ENCODE data around the gene DNAH12.
A peak's percentile ranks its signal among the peaks of the same experiment; 100 is the strongest.

Gene DNAH12

GRCh38 chr3:57544181-57545125, at the start of gene DNAH12:
Gene DNAH12 (minus strand): TSS chr3:57544344. CDS start chr3:57542870, 1,474 bp downstream.
- TF ChIP-seq, protein P1, sequence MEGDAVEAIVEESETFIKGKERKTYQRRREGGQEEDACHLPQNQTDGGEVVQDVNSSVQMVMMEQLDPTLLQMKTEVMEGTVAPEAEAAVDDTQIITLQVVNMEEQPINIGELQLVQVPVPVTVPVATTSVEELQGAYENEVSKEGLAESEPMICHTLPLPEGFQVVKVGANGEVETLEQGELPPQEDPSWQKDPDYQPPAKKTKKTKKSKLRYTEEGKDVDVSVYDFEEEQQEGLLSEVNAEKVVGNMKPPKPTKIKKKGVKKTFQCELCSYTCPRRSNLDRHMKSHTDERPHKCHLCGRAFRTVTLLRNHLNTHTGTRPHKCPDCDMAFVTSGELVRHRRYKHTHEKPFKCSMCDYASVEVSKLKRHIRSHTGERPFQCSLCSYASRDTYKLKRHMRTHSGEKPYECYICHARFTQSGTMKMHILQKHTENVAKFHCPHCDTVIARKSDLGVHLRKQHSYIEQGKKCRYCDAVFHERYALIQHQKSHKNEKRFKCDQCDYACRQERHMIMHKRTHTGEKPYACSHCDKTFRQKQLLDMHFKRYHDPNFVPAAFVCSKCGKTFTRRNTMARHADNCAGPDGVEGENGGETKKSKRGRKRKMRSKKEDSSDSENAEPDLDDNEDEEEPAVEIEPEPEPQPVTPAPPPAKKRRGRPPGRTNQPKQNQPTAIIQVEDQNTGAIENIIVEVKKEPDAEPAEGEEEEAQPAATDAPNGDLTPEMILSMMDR (IDR thresholded peaks at IDR 0.05), result no peak

- TF ChIP-seq, protein P1 (IDR thresholded peaks at IDR 0.05), result no peak
Observed at GRCh38 chr3:57592306-57592705, 48.2 kb upstream of the DNAH12 start.

DNA sequence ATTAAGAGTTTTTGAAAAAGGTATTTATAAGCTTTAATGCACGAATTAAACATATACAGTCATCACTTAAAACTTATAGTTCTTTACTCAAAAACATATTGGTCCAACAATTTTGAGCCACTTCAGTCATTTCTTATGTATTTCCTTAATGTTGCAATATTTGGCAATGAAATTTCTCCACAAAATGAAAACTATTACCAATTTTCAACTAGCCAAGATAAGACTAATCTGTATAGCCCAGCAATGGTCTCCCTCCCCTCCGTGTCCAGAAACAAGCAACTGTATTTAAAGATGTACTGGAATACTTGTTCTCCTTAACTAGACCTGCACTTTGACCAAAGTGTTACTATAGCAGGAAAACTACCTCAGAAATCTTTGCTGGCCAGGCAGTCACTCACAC, 43.8 kb upstream of the DNAH12 start:
- TF ChIP-seq, protein P1 (IDR thresholded peaks at IDR 0.05), result no peak

- TF ChIP-seq, protein P1 (IDR thresholded peaks at IDR 0.05), result no peak
Observed at GRCh38 chr3:57586778-57587177, 42.6 kb upstream of the DNAH12 start.

- TF ChIP-seq, protein P1 (IDR thresholded peaks at IDR 0.05), result no peak
Observed at GRCh38 chr3:57583544-57583943, 39.4 kb upstream of the DNAH12 start.

DNA sequence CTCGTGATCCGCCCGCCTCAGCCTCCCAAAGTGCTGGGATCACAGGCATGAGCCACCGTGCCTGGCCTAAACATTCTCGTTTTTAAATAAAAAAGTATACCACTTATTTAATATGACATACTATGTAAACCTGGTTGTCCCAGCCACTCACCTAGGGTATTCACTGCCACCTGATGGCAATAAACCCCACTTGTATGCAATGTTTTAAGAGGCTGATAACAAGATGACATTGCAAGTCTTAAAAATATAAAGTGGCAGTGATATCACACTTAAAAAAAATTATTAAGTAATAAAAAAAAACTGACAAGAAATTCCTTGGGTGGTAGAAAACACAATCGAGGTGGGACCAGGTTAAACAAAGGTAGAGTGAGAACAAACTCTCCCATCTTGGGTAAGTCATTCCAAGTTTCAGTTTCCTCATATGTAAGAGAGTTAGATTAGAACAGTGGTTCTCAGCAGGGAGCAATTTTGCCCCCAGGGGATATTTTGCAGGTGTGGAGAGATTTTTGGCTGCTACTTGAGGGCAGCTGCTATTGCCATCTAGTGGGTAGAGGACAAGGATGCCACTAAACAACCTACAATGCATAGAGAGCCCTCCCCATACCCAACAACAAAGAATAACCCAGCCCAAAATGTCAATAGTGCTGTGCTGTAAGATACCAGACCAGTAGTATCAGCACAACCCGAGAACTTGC, 38.5 kb upstream of the DNAH12 start:
- TF ChIP-seq, protein P1 (IDR thresholded peaks at IDR 0.05), result peak; percentile 53; the same call in 1 of the 2 replicates

GRCh38 chr3:57577801-57578200, 33.7 kb upstream of the DNAH12 start:
- TF ChIP-seq, protein P1 (IDR thresholded peaks at IDR 0.05), result no peak
